ENCODE results near the gene KLHL35.

DNA sequence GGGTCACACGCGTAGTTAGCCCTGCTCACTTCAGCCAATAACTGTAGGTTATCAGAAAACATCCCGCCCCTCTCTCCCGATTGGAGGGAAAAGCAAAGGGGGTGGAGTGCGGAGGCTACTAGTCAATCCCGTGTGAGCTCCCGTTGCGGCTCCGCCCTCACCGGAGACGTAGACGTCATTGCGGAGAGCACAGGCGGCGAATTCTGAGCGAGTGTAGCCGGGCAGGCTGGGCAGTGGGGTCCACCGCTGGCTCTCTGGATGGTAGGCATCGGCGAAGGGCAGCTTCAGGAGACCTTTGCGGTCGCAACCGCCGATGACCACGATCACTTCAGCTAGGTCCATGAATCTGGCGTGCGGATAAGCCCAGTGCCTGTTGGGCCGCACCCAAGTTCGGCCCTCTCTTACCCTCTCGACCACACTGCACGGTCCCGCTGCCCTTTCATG, 4.7 kb downstream of the KLHL35 start:
- no peak for TF ChIP-seq CTCF (IDR thresholded peaks at IDR 0.05)
- TF ChIP-seq POLR2AphosphoS5 (IDR thresholded peaks at IDR 0.05) = peak in 1 of 2 donors; percentile 54
- TF ChIP-seq POLR2A (IDR thresholded peaks at IDR 0.05) = peak in 3 of 4 donors; percentile 17 to 75 (median 45)
- no peak for TF ChIP-seq EP300 (IDR thresholded peaks at IDR 0.05)
